NB4 (cell line): ENCODE measurements around the gene SIPA1.

Experiments used
- CTCF ChIP-seq: IDR thresholded peaks from one replicate; pipeline ENCODE4 v1.5.1; 2012; ENCODE audit warnings: low read depth, low read length
- MAX ChIP-seq: IDR thresholded peaks from 2 replicates; pipeline ENCODE4 v1.6.1; 2011; ENCODE audit warnings: low read depth, low read length
- MYC ChIP-seq: IDR thresholded peaks from 2 replicates; pipeline ENCODE4 v1.6.1; 2011; ENCODE audit warnings: low read depth, low read length
- POLR2A ChIP-seq: IDR thresholded peaks from 2 replicates; pipeline ENCODE4 v1.6.1; 2011; ENCODE audit warnings: mild to moderate bottlenecking; ENCODE audit not compliant: insufficient read length; ENCODE audit errors: extremely low read depth

GRCh38 chr11:65612691-65613090 lies 25.2 kb upstream of the SIPA1 start:
- TF ChIP-seq CTCF (no peak), POLR2A (no peak), MYC (no peak), MAX (no peak)
